IPS DF 6.9 (cell line): Measurements from ENCODE around the gene NETO1.

Source experiments
- DNase-seq: peaks from one replicate; pipeline ENCODE4 v3.0.0-alpha.2; 2013; ENCODE audit warnings: low read depth, low spot score
- H3K27ac ChIP-seq: one replicate; pipeline ENCODE4 v1.5.1; 2013; ENCODE audit warnings: low read length, control low read depth
- H3K27me3 ChIP-seq: 2 replicates; pipeline ENCODE4 v1.6.1; 2013; ENCODE audit warnings: mild to moderate bottlenecking, low read length; ENCODE audit not compliant: control insufficient read depth, insufficient read depth
- H3K36me3 ChIP-seq: 2 replicates; pipeline ENCODE4 v1.6.1; 2013; ENCODE audit warnings: low read length; ENCODE audit not compliant: control insufficient read depth, insufficient read depth
- H3K4me1 ChIP-seq: 2 replicates; pipeline ENCODE4 v1.6.1; 2013; ENCODE audit warnings: low read length; ENCODE audit not compliant: control insufficient read depth, insufficient read depth
- H3K4me3 ChIP-seq: 2 replicates; pipeline ENCODE4 v1.5.1; 2013; ENCODE audit warnings: mild to moderate bottlenecking, low read length
- H3K9me3 ChIP-seq: 2 replicates; pipeline ENCODE4 v1.6.1; 2013; ENCODE audit warnings: low read length, inconsistent platforms; ENCODE audit not compliant: control insufficient read depth, insufficient read depth
- WGBS: extraction: QIAGEN DNeasy Blood & Tissue Kit; methylation state at CpG from one replicate; pipeline ENCODE4 v1.1.7; 2013; ENCODE audit warnings: mixed read lengths, missing lambda C conversion rate; ENCODE audit not compliant: insufficient read length, insufficient coverage; 5-methylcytosine and 5-hydroxymethylcytosine counted together

NETO1 gene

DNA sequence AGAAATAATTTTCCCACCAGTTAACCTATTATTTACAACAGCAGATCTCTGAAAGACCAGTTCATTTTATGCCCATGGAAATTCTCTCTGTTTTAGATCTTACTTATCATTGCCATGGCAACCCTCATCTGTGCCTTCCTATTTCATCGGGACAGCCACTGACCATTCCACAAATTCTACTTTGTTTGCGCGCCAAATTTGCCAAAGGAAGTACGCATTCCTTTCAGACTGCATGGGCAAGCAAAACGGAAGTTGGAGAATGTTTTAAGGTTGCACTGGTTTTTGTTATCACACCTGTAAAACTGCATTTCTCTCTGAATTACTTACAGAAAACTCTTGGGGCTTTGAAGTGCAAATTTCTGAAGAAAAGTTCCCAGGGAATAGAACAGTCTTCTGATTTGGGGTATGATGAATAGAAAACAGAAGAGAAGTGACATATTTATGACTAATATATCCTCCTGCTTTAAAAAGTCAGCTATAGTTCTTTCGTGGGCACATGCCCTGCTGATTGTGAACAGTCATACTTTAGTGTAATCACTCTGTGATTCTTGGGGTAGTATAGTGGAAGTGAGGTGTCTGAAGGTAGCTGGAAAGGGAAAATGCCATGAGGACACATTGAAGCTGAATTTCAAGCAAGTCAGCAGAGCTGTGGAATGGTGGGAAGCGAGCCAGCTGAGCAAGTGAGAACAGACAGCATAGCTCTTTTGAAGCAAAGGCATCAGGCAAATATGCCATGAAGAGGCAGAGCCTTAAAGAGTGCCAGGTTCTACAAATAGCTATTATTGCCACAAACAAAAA lies 20.9 kb downstream of the NETO1 start:
- no CpG with 5 or more reads among the region's 7 CpGs for WGBS
- Histone ChIP-seq H3K4me1 (peaks cover 1% of the 10 kb centered on the region), H3K36me3 (no peaks in the 10 kb centered on the region), H3K27me3 (no peaks in the 10 kb centered on the region), H3K4me3 (no peak overlapping the region), H3K9me3 (no peaks in the 10 kb centered on the region), H3K27ac (no peak overlapping the region)
- no peak for DNase-seq

GRCh38 chr18:72843743-72844142 lies 24.0 kb downstream of the NETO1 start:
- no peak overlapping the region for H3K4me3 ChIP-seq
- WGBS: no CpG with 5 or more reads among the region's 8 CpGs
- H3K36me3 ChIP-seq: no peaks in the 10 kb centered on the region

GRCh38 chr18:72840109-72840508 lies 27.7 kb downstream of the NETO1 start:
- WGBS: no CpG with 5 or more reads among the region's 4 CpGs
- no peaks in the 10 kb centered on the region for H3K27me3 ChIP-seq
- no peak overlapping the region for H3K27ac ChIP-seq
- H3K4me1 ChIP-seq: no peaks in the 10 kb centered on the region; the same call in 1 of the 2 replicates
- no peak for DNase-seq
- no peaks in the 10 kb centered on the region for H3K9me3 ChIP-seq
- no peaks in the 10 kb centered on the region for H3K36me3 ChIP-seq
- H3K4me3 ChIP-seq: no peak overlapping the region

More at GRCh38 chr18:72843743-72844142, 24.0 kb downstream of the NETO1 start:
- H3K27ac ChIP-seq: no peak overlapping the region
- no peak for DNase-seq
- H3K4me1 ChIP-seq: peaks cover 1% of the 10 kb centered on the region
- H3K9me3 ChIP-seq: no peaks in the 10 kb centered on the region
- H3K27me3 ChIP-seq: no peaks in the 10 kb centered on the region

DNA sequence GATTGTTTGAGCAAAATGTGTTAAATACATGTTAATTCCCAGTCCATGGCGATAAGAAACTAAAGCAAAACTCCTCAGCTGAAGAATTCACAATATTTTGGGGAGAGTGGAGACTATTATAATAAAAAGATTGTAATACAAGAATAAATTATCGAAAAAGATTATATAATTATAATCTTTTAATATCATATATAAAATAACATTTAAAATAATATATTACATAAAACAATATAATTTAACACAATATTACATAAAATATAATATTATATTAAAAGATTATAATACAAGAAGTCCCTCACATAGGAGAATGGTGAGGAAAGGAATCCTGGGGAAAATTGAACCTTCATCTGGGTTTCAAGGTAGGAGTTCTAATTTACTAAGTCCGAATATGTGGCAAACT lies 33.1 kb downstream of the NETO1 start:
- WGBS: no CpG with 5 or more reads among the region's 3 CpGs

GRCh38 chr18:72833471-72833870 lies 34.3 kb downstream of the NETO1 start:
- no peaks in the 10 kb centered on the region for H3K36me3 ChIP-seq
- H3K4me3 ChIP-seq: no peak overlapping the region
- no peaks in the 10 kb centered on the region for H3K27me3 ChIP-seq
- WGBS: no CpG with 5 or more reads among the region's 7 CpGs
- no peak overlapping the region for H3K27ac ChIP-seq
- DNase-seq: no peak
- no peaks in the 10 kb centered on the region for H3K4me1 ChIP-seq
- H3K9me3 ChIP-seq: no peaks in the 10 kb centered on the region

More for the DNA sequence above, 33.1 kb downstream of the NETO1 start:
- Histone ChIP-seq H3K27ac (no peak overlapping the region), H3K4me3 (no peak overlapping the region), H3K4me1 (no peaks in the 10 kb centered on the region), H3K9me3 (no peaks in the 10 kb centered on the region), H3K27me3 (no peaks in the 10 kb centered on the region), H3K36me3 (no peaks in the 10 kb centered on the region)
- DNase-seq: no peak

GRCh38 chr18:72830109-72830508 lies 37.7 kb downstream of the NETO1 start:
- H3K27ac ChIP-seq: no peak overlapping the region
- DNase-seq: peak; percentile 31
- H3K27me3 ChIP-seq: no peaks in the 10 kb centered on the region
- H3K4me1 ChIP-seq: no peaks in the 10 kb centered on the region
- H3K9me3 ChIP-seq: no peaks in the 10 kb centered on the region
- WGBS: no CpG with 5 or more reads among the region's 10 CpGs
- no peaks in the 10 kb centered on the region for H3K36me3 ChIP-seq
- no peak overlapping the region for H3K4me3 ChIP-seq

DNA sequence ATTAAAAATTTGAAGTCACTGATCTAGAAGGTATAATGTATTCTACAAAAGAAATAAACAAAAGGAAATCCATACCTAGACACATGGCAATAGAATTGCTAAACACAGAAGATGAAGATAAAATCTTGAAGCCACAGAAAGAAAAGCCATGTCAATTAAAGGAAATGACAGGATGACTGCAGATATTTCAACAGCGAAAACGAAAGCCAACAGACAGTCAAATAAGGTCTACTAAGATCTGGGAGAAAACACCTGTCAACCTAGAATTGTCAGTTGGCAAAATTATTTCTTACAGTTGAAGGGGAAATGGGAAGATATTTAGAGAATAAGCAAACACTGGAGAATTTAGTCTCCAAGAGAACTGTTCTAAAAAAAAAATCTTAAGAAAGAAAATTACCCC lies 39.2 kb downstream of the NETO1 start:
- no peak for DNase-seq

GRCh38 chr18:72826736-72827135 lies 41.1 kb downstream of the NETO1 start:
- no peak for DNase-seq
- no peak overlapping the region for H3K4me3 ChIP-seq
- H3K36me3 ChIP-seq: no peaks in the 10 kb centered on the region
- no peaks in the 10 kb centered on the region for H3K4me1 ChIP-seq
- no peaks in the 10 kb centered on the region for H3K27me3 ChIP-seq
- no peak overlapping the region for H3K27ac ChIP-seq
- H3K9me3 ChIP-seq: no peaks in the 10 kb centered on the region
- whole genome bisulfite sequencing: no CpG with 5 or more reads among the region's 9 CpGs

More for the DNA sequence above, 39.2 kb downstream of the NETO1 start:
- Histone ChIP-seq H3K27me3 (no peaks in the 10 kb centered on the region), H3K9me3 (no peaks in the 10 kb centered on the region), H3K27ac (no peak overlapping the region), H3K4me1 (no peaks in the 10 kb centered on the region), H3K36me3 (no peaks in the 10 kb centered on the region), H3K4me3 (no peak overlapping the region)
- no CpG with 5 or more reads among the region's 2 CpGs for WGBS

- no peaks in the 10 kb centered on the region for H3K27me3 ChIP-seq
- H3K36me3 ChIP-seq: no peaks in the 10 kb centered on the region
- peaks cover 1% of the 10 kb centered on the region; the same call in 1 of the 2 replicates for H3K4me1 ChIP-seq
- no peak overlapping the region for H3K27ac ChIP-seq
- H3K4me3 ChIP-seq: no peak overlapping the region
- H3K9me3 ChIP-seq: no peaks in the 10 kb centered on the region
- DNase-seq: no peak
- WGBS: no CpG with 5 or more reads among the region's 8 CpGs
Observed at GRCh38 chr18:72823345-72823744, 44.4 kb downstream of the NETO1 start.

DNA sequence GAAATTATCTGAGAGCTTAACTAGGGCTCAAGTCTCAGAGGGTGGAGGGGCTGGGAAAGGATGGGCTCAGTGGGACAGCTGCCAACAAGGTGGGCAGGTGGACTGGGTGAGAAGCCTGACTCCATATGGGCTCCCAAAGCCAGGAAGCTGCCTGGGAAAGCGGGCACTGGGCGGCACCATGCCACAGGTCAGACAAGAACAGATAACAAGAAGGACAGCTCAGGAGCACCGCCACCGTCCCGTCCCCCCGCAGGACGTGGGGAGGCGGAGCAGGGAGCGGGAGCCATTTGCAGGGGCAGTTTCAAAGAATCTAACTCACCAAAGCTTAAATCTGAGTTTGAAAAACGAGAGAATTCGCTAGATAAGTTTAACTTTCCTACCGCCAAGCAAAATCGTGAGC lies 45.6 kb downstream of the NETO1 start:
- Histone ChIP-seq H3K27me3 (no peaks in the 10 kb centered on the region), H3K4me3 (no peak overlapping the region), H3K27ac (no peak overlapping the region), H3K36me3 (no peaks in the 10 kb centered on the region), H3K9me3 (no peaks in the 10 kb centered on the region), H3K4me1 (peaks cover 1% of the 10 kb centered on the region; the same call in 1 of the 2 replicates)
- WGBS: no CpG with 5 or more reads among the region's 13 CpGs
- DNase-seq: no peak

DNA sequence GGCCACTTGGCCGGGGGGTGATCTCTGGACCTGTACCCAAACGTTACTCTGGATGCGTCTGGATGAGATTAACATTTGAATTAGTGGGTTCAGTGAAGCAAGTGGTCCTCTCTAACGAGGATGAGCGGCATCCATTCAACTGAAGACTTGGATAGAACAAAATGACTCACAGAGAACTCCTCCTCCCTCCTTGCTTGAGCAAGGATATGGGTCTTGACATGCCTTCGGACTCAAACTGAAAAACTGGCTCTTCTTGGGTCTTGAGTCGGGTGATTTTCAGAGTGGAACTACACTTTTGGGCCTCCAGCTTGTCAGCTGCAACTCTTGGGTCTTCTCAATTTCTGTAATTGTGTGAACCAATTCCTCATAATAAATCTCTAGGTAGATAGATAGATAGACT lies 47.2 kb downstream of the NETO1 start:
- no peak for DNase-seq
- Histone ChIP-seq H3K36me3 (no peaks in the 10 kb centered on the region), H3K4me1 (peaks cover 1% of the 10 kb centered on the region; the same call in 1 of the 2 replicates), H3K27me3 (no peaks in the 10 kb centered on the region), H3K27ac (no peak overlapping the region), H3K9me3 (no peaks in the 10 kb centered on the region), H3K4me3 (no peak overlapping the region)
- no CpG with 5 or more reads among the region's 7 CpGs for WGBS
